ENCODE data around the gene TNS1.

DNA sequence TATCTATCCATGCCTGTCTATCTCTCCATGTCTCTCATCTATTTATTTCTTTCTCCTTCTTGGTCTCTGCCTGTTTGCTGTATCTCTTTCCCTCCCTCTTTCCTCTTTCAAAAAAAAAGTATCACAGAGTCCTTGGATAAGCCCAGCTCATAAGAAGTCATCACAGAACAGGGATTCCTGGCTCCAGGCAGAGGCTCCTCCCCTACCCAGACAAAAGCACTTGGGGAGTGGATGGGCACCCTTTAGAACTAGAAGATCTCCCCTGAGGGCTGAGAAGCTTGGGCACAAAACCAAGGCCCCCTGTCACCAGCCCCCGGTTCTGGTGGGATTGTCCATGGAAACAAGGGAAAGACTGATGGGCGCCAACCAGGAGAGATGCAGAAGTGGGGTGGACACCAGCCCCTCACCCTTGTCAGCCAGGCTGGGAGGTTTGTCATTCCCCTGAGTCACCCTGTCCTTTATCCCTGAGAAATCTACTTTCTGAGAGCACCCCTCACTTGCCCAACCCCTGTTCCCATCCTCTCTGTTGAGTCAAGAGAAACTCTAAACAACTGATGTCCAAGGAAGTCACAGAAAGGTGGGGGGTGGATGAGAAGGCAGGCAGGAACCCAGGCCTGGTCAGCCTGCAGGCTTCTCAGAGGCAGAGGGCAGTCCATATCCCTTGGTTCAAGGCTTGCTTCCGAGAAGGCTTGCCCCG lies 127.1 kb downstream of the TNS1 start:
- no peak for TF ChIP-seq CTCF (IDR thresholded peaks at IDR 0.05; ENCODE audit: poor library complexity)
- no peak for TF ChIP-seq EZH2phosphoT487 (IDR thresholded peaks at IDR 0.05; ENCODE audit: low read depth, severe bottlenecking, unreplicated experiment)

All from hepatocyte (in vitro differentiated cells).